ENCODE measurements around the gene VRK3.

DNA sequence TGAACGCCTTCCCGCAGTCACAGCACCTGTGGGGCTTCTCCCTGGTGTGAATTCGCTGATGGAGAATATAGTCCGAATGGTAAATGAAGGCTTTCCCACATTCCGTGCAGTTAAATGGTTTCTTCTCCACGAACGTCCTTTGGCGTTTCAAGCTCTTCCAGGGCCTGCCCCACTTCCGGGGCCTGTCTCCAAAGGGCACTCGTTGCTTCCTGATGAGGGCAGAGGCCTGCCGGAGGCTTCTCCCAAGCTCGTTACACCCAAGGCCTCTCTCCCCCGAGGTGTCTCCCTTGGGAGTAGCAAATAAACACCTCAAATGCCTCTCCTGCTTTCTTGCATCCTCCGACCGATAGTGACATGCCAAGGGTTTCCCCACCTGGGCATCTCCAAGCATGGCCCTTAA is 34.9 kb upstream of the VRK3 start:
- TF ChIP-seq, protein P1, sequence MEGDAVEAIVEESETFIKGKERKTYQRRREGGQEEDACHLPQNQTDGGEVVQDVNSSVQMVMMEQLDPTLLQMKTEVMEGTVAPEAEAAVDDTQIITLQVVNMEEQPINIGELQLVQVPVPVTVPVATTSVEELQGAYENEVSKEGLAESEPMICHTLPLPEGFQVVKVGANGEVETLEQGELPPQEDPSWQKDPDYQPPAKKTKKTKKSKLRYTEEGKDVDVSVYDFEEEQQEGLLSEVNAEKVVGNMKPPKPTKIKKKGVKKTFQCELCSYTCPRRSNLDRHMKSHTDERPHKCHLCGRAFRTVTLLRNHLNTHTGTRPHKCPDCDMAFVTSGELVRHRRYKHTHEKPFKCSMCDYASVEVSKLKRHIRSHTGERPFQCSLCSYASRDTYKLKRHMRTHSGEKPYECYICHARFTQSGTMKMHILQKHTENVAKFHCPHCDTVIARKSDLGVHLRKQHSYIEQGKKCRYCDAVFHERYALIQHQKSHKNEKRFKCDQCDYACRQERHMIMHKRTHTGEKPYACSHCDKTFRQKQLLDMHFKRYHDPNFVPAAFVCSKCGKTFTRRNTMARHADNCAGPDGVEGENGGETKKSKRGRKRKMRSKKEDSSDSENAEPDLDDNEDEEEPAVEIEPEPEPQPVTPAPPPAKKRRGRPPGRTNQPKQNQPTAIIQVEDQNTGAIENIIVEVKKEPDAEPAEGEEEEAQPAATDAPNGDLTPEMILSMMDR (conservative IDR thresholded peaks at IDR 0.05 in 1 of 2, IDR thresholded peaks at IDR 0.05 in 1 of 2; ENCODE audit: low read depth in 1 of 2, low read length in 2 of 2), result no peak
- no peak for TF ChIP-seq EZH2 (IDR thresholded peaks at IDR 0.05; ENCODE audit: low read length, missing control alignments)
